ENCODE data around the gene MAP3K2.

DNA sequence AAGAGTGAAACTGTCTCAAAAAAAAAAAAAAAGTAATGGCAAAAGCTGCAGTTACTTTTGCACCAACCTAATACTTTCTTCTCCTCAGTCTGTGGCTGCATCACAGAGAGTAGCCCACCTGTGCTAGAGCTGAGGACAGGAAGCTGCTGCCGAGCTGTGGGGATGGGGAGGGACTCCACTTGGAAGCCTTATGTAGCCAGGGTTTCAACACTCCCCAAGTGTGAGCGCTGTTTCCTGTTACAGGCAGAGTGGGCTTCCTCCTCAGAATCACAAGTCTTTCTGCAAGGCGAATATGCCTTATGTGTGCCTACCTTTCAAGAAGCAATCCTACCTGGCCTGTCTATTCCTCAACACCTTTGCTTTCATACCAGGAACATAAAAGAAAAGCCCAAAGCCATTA lies 131.4 kb downstream of the MAP3K2 start:
- TF ChIP-seq, protein P1, sequence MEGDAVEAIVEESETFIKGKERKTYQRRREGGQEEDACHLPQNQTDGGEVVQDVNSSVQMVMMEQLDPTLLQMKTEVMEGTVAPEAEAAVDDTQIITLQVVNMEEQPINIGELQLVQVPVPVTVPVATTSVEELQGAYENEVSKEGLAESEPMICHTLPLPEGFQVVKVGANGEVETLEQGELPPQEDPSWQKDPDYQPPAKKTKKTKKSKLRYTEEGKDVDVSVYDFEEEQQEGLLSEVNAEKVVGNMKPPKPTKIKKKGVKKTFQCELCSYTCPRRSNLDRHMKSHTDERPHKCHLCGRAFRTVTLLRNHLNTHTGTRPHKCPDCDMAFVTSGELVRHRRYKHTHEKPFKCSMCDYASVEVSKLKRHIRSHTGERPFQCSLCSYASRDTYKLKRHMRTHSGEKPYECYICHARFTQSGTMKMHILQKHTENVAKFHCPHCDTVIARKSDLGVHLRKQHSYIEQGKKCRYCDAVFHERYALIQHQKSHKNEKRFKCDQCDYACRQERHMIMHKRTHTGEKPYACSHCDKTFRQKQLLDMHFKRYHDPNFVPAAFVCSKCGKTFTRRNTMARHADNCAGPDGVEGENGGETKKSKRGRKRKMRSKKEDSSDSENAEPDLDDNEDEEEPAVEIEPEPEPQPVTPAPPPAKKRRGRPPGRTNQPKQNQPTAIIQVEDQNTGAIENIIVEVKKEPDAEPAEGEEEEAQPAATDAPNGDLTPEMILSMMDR (IDR thresholded peaks at IDR 0.05), result no peak
- TF ChIP-seq EP300 (IDR thresholded peaks at IDR 0.05) (no peak), POLR2A (IDR thresholded peaks at IDR 0.05) (no peak), POLR2AphosphoS5 (IDR thresholded peaks at IDR 0.05) (no peak)

All from suprapubic skin (tissue), 4 donors.